Measurements from ENCODE around the gene KLLN. TPM values are rescaled to one million over a fixed set of nuclear protein-coding genes. Genes with fewer than 3 reads are reported as not detected.

KLLN gene
- total and polyA plus RNA-seq, 9 of the 15 experiments (the other 6 are each of a cell fraction or from before 2014, with no cell fraction given), result 0.07 to 0.40 (median 0.25) TPM

- TF ChIP-seq CEBPB (tag; IDR thresholded peaks at IDR 0.05) (peak; percentile 97), ZNF347 (CRISPR knock-in tag; IDR thresholded peaks at IDR 0.05; ENCODE audit: low read depth) (no peak), RCOR1 (IDR thresholded peaks at IDR 0.05; ENCODE audit: borderline replicate concordance in 1 of 2, low read depth in 2 of 2, low read length in 2 of 2) (peak in 1 of 2 experiments; percentile 28; a peak in 1 of 4 replicates), XRCC3 (IDR thresholded peaks at IDR 0.05) (no peak), JUND (IDR thresholded peaks at IDR 0.05; ENCODE audit: borderline replicate concordance, low read depth, low read length) (no peak), JUND (tag; IDR thresholded peaks at IDR 0.05; ENCODE audit: borderline replicate concordance, low read depth, low read length) (peak; percentile 16; the same call in 1 of the 3 replicates), ZBTB17 (CRISPR knock-in tag; IDR thresholded peaks at IDR 0.05) (peak; percentile 10; the same call in 1 of the 2 replicates), NRF1 (conservative IDR thresholded peaks at IDR 0.05 in 1 of 2, IDR thresholded peaks at IDR 0.05 in 1 of 2) (0 out of 4 replicates have a peak, but pooled peaks of 1 of the 2 experiments have one; percentile 5), REST (IDR thresholded peaks at IDR 0.05; ENCODE audit: borderline replicate concordance) (peak; percentile 37; the same call in 1 of the 2 replicates), REST (CRISPR knock-in tag; IDR thresholded peaks at IDR 0.05; ENCODE audit: low read depth) (no peak), SMC3 (conservative IDR thresholded peaks at IDR 0.05; ENCODE audit: insufficient read depth, low read depth, low read length) (0 out of 2 replicates have a peak, but pooled peaks have one; percentile 31), ATF3 (IDR thresholded peaks at IDR 0.05) (0 out of 2 replicates have a peak, but pooled peaks have one; percentile 41), ATF3 (CRISPR knock-in tag; conservative IDR thresholded peaks at IDR 0.05) (no peak), BCL6 (CRISPR knock-in tag; IDR thresholded peaks at IDR 0.05) (no peak), HMGN3 (IDR thresholded peaks at IDR 0.05; ENCODE audit: borderline replicate concordance, extremely low read depth, insufficient read length, low read depth, low read length) (no peak), ZNF217 (CRISPR knock-in tag; IDR thresholded peaks at IDR 0.05) (0 out of 2 replicates have a peak, but pooled peaks have one; percentile 39), CBFA2T3 (IDR thresholded peaks at IDR 0.05) (0 out of 2 replicates have a peak, but pooled peaks have one; percentile 5), CREM (IDR thresholded peaks at IDR 0.05; ENCODE audit: low read depth) (peak; percentile 27; the same call in 1 of the 2 replicates), SAFB2 (IDR thresholded peaks at IDR 0.05; ENCODE audit: borderline replicate concordance, low read depth, low read length, severe bottlenecking) (no peak), PKNOX1 (IDR thresholded peaks at IDR 0.05) (peak; percentile 57)
These were observed 1.8 kb downstream of the KLLN start (continued) for GRCh38 chr10:87861566-87861952.
